HepG2 (cell line): ENCODE data around the gene C11orf68. TPM values are rescaled to one million over a fixed set of nuclear protein-coding genes. Genes with fewer than 3 reads are reported as not detected.
A peak's percentile ranks its signal among the peaks of the same experiment; 100 is the strongest.

Experiments used
- ARNT2 ChIP-seq: sonication (generic); formaldehyde crosslinking; IDR thresholded peaks from 2 replicates; pipeline ENCODE4 v1.8.0; 2022; ENCODE audit warnings: mild to moderate bottlenecking, low read depth, missing genetic modification reagents, moderate library complexity
- FOXC1 ChIP-seq: sonication (generic); formaldehyde crosslinking; IDR thresholded peaks from 2 replicates; pipeline ENCODE4 v1.8.0; 2022; ENCODE audit warnings: mild to moderate bottlenecking, missing genetic modification reagents, borderline replicate concordance
- HOXA5 ChIP-seq: sonication (generic); formaldehyde crosslinking; IDR thresholded peaks from 2 replicates; pipeline ENCODE4 v1.4.0; 2020; ENCODE audit warnings: missing genetic modification reagents
- KDM1A ChIP-seq: IDR thresholded peaks from 2 replicates; pipeline ENCODE4 v1.6.1; 2016; ENCODE audit warnings: missing compliant biosample characterization
- MATR3 ChIP-seq: sonication (generic); formaldehyde crosslinking; IDR thresholded peaks from 2 replicates; pipeline ENCODE4 v1.4.0; 2020; ENCODE audit warnings: missing genetic modification reagents
- MTA3 ChIP-seq: sonication (generic); formaldehyde crosslinking; IDR thresholded peaks from 2 replicates; pipeline ENCODE4 v1.4.0; 2020; ENCODE audit warnings: missing genetic modification reagents
- PCBP2 ChIP-seq: fragments of 200-400 bp; formaldehyde crosslinking; optimal IDR thresholded peaks from 2 replicates; pipeline ENCODE3; 2018; ENCODE audit warnings: low read length, low read depth; ENCODE audit not compliant: poor library complexity, severe bottlenecking
- ZBTB1 ChIP-seq: sonication (generic); formaldehyde crosslinking; IDR thresholded peaks from 2 replicates; pipeline ENCODE4 v1.4.0; 2020; ENCODE audit warnings: missing genetic modification reagents, borderline replicate concordance
- ZNF121 ChIP-seq: sonication (generic); formaldehyde crosslinking; IDR thresholded peaks from 2 replicates; pipeline ENCODE4 v1.5.0; 2020; ENCODE audit warnings: mild to moderate bottlenecking, missing genetic modification reagents
- ZNF138 ChIP-seq: sonication (generic); formaldehyde crosslinking; IDR thresholded peaks from 2 replicates; pipeline ENCODE4 v1.5.0; 2020; ENCODE audit warnings: mild to moderate bottlenecking, low read depth, missing genetic modification reagents
- ZNF224 ChIP-seq: sonication (generic); formaldehyde crosslinking; IDR thresholded peaks from 2 replicates; pipeline ENCODE4 v1.5.0; 2020; ENCODE audit warnings: mild to moderate bottlenecking, missing genetic modification reagents
- ZNF251 ChIP-seq: sonication (generic); formaldehyde crosslinking; IDR thresholded peaks from 2 replicates; pipeline ENCODE4 v1.9.0; 2021; ENCODE audit warnings: mild to moderate bottlenecking, missing genetic modification reagents
- ZNF552 ChIP-seq: sonication (generic); formaldehyde crosslinking; IDR thresholded peaks from 2 replicates; pipeline ENCODE4 v1.9.0; 2022; ENCODE audit warnings: missing genetic modification reagents, mild to moderate bottlenecking, borderline replicate concordance
- ZNF605 ChIP-seq: sonication (generic); formaldehyde crosslinking; IDR thresholded peaks from 2 replicates; pipeline ENCODE4 v1.8.0; 2022; ENCODE audit warnings: mild to moderate bottlenecking, missing genetic modification reagents
- ZNF703 ChIP-seq: sonication (generic); formaldehyde crosslinking; IDR thresholded peaks from 2 replicates; pipeline ENCODE4 v1.5.1; 2020; ENCODE audit warnings: missing genetic modification reagents, mild to moderate bottlenecking, moderate library complexity, borderline replicate concordance
- ZNF75D ChIP-seq: sonication (generic); formaldehyde crosslinking; IDR thresholded peaks from 2 replicates; pipeline ENCODE4 v1.8.1; 2023; ENCODE audit warnings: missing genetic modification reagents, mild to moderate bottlenecking, borderline replicate concordance
- polyA plus RNA-seq, 8 experiments: library from polyadenylated mRNA; depleted of rRNA in 3 of 8; stranded (reverse) in 7 of 8; unstranded in 1 of 8; fragments of >200 nt; fragmentation: Illumina TruSeq in 4 of 8; extraction: Trizol in 4 of 8; gene quantifications; 2 replicates each; pipeline versions ENCODE4 v1.2.1 to v1.2.3, GENCODE V29; 2011 to 2016; ENCODE audit warnings: low read depth in 4 of 8, missing spikeins in 1 of 8, mixed read lengths in 1 of 8; ENCODE audit not compliant: insufficient read depth in 1 of 8
- total RNA-seq, 5 experiments: library from RNA; depleted of rRNA; stranded (reverse); fragments of >200 nt; fragmentation: Illumina TruSeq; extraction: Trizol; gene quantifications; 2 replicates each; pipeline ENCODE4 v1.2.3, GENCODE V29; 2016; ENCODE audit warnings: low read depth in 1 of 5
- TF ChIP-seq, protein P1 (sequence below): sonication (generic); formaldehyde crosslinking; IDR thresholded peaks from 2 replicates; pipeline ENCODE4 v1.4.0; 2020; ENCODE audit warnings: missing genetic modification reagents, mild to moderate bottlenecking, borderline replicate concordance
- TF ChIP-seq, protein P2 (sequence below): IDR thresholded peaks from 2 replicates; pipeline ENCODE4 v1.6.1; 2016
- TF ChIP-seq, protein P3 (sequence below): sonication (generic); formaldehyde crosslinking; IDR thresholded peaks from 2 replicates; pipeline ENCODE4 v1.4.0; 2020; ENCODE audit warnings: mild to moderate bottlenecking, missing genetic modification reagents
- TF ChIP-seq, protein P4 (sequence below): fragments of 450-650 bp; IDR thresholded peaks from 2 replicates; pipeline ENCODE4 v1.6.1; 2016
- TF ChIP-seq, protein P5 (sequence below): sonication (generic); formaldehyde crosslinking; IDR thresholded peaks from 2 replicates; pipeline ENCODE4 v1.8.0; 2022; ENCODE audit warnings: missing genetic modification reagents, low read depth, mild to moderate bottlenecking, borderline replicate concordance
- TF ChIP-seq, protein P6 (sequence below): sonication (generic); formaldehyde crosslinking; IDR thresholded peaks from 2 replicates; pipeline ENCODE4 v1.4.0; 2020; ENCODE audit warnings: missing genetic modification reagents
- TF ChIP-seq, protein P7 (sequence below): sonication (generic); formaldehyde crosslinking; IDR thresholded peaks from 2 replicates; pipeline ENCODE4 v1.8.1; 2023; ENCODE audit warnings: mild to moderate bottlenecking, missing genetic modification reagents
- TF ChIP-seq, protein P8 (sequence below): sonication (generic); formaldehyde crosslinking; IDR thresholded peaks from 2 replicates; pipeline ENCODE4 v1.9.0; 2021; ENCODE audit warnings: missing genetic modification reagents, mild to moderate bottlenecking, borderline replicate concordance

C11orf68 gene
- total and polyA plus RNA-seq, 2 of the 13 experiments (the other 11 are each of a cell fraction or from before 2014, with no cell fraction given) = 8.4 to 28.3 TPM

DNA sequence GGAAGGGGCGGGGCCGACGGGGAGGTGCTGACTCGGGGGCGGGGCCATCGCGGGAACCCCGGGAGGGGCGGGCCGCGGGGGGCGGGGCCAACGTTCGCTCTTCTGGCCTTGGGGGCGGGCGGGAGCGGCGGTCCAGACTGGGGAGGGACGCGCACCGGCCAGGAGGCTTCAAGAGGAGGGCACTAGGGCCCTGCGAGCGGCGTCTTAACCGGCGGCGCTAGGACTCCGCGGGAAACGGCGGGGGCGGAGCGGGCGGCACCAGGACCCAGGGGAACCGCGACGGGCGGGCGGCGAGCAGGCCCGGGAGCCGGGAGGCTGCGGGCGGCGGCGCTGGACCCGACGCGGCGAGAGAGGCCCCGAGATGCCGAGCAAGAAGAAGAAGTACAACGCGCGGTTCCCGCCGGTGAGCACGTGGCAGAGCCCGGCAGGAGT lies 295 bp upstream of the C11orf68 start, which contains the start of gene DRAP1 (continued):
- TF ChIP-seq ZNF224 (CRISPR knock-in tag) (no peak), ZNF552 (CRISPR knock-in tag) (peak; percentile 32; the same call in 1 of the 2 replicates), ZNF605 (CRISPR knock-in tag) (no peak), ZNF138 (CRISPR knock-in tag) (peak; percentile 58; the same call in 1 of the 2 replicates), ZNF703 (CRISPR knock-in tag) (no peak), FOXC1 (CRISPR knock-in tag) (no peak), ARNT2 (peak; percentile 88), MTA3 (CRISPR knock-in tag) (no peak), ZNF75D (CRISPR knock-in tag) (no peak), ZNF251 (no peak), ZBTB1 (no peak), PCBP2 (no peak), ZNF121 (CRISPR knock-in tag) (peak; percentile 32; the same call in 1 of the 2 replicates), MATR3 (CRISPR knock-in tag) (no peak), KDM1A (CRISPR knock-in tag) (peak; percentile 62; the same call in 1 of the 2 replicates), HOXA5 (peak; percentile 95)
- TF ChIP-seq, protein P1, sequence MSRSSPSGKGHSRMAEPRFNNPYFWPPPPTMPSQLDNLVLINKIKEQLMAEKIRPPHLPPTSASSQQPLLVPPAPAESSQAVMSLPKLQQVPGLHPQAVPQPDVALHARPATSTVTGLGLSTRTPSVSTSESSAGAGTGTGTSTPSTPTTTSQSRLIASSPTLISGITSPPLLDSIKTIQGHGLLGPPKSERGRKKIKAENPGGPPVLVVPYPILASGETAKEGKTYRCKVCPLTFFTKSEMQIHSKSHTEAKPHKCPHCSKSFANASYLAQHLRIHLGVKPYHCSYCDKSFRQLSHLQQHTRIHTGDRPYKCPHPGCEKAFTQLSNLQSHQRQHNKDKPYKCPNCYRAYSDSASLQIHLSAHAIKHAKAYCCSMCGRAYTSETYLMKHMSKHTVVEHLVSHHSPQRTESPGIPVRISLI (CRISPR knock-in tag) = peak; percentile 45; the same call in 1 of the 2 replicates
- TF ChIP-seq, protein P2, sequence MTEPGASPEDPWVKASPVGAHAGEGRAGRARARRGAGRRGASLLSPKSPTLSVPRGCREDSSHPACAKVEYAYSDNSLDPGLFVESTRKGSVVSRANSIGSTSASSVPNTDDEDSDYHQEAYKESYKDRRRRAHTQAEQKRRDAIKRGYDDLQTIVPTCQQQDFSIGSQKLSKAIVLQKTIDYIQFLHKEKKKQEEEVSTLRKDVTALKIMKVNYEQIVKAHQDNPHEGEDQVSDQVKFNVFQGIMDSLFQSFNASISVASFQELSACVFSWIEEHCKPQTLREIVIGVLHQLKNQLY = no peak; the same call in 1 of the 2 replicates
- TF ChIP-seq, protein P3, sequence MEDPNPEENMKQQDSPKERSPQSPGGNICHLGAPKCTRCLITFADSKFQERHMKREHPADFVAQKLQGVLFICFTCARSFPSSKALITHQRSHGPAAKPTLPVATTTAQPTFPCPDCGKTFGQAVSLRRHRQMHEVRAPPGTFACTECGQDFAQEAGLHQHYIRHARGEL (CRISPR knock-in tag) = no peak
- TF ChIP-seq, protein P4, sequence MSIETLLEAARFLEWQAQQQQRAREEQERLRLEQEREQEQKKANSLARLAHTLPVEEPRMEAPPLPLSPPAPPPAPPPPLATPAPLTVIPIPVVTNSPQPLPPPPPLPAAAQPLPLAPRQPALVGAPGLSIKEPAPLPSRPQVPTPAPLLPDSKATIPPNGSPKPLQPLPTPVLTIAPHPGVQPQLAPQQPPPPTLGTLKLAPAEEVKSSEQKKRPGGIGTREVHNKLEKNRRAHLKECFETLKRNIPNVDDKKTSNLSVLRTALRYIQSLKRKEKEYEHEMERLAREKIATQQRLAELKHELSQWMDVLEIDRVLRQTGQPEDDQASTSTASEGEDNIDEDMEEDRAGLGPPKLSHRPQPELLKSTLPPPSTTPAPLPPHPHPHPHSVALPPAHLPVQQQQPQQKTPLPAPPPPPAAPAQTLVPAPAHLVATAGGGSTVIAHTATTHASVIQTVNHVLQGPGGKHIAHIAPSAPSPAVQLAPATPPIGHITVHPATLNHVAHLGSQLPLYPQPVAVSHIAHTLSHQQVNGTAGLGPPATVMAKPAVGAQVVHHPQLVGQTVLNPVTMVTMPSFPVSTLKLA = no peak
- TF ChIP-seq, protein P5, sequence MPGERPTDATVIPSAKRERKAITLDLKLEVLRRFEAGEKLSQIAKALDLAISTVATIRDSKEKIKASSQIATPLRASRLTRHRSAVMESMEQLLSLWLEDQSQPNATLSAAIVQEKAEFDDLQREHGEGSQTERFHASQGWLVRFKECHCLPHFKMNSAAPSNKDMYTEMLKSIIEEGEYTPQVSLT (CRISPR knock-in tag) = no peak
- TF ChIP-seq, protein P6, sequence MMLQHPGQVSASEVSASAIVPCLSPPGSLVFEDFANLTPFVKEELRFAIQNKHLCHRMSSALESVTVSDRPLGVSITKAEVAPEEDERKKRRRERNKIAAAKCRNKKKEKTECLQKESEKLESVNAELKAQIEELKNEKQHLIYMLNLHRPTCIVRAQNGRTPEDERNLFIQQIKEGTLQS (CRISPR knock-in tag) = peak; percentile 77; the same call in 1 of the 2 replicates
- TF ChIP-seq, protein P7, sequence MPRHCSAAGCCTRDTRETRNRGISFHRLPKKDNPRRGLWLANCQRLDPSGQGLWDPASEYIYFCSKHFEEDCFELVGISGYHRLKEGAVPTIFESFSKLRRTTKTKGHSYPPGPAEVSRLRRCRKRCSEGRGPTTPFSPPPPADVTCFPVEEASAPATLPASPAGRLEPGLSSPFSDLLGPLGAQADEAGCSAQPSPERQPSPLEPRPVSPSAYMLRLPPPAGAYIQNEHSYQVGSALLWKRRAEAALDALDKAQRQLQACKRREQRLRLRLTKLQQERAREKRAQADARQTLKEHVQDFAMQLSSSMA = no peak
- TF ChIP-seq, protein P8, sequence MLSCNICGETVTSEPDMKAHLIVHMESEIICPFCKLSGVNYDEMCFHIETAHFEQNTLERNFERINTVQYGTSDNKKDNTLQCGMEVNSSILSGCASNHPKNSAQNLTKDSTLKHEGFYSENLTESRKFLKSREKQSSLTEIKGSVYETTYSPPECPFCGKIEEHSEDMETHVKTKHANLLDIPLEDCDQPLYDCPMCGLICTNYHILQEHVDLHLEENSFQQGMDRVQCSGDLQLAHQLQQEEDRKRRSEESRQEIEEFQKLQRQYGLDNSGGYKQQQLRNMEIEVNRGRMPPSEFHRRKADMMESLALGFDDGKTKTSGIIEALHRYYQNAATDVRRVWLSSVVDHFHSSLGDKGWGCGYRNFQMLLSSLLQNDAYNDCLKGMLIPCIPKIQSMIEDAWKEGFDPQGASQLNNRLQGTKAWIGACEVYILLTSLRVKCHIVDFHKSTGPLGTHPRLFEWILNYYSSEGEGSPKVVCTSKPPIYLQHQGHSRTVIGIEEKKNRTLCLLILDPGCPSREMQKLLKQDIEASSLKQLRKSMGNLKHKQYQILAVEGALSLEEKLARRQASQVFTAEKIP = no peak
